ENCODE results near the gene DTWD2.

DNA sequence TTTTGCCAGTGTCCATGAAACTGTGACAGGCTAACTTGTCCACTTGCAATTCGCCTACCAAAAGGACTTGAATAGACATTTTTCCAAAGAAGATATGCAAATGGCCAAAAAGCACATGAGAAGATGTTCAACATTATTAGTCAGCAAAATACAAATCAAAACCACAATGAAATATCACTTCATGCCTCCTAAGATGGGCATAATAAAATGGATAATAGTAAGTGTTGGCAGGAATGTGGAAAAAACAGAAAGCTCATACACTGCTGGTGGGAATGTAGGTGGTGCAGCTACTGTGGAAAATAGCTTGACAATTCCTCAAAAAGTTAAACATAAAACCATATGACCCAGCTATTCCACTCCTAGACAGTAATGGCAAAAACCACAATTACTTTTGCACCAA, 7.9 kb downstream of the DTWD2 start:
- TF ChIP-seq HDGF (IDR thresholded peaks at IDR 0.05; ENCODE audit: borderline replicate concordance) (no peak), SUZ12 (IDR thresholded peaks at IDR 0.05) (no peak), FOXM1 (IDR thresholded peaks at IDR 0.05; ENCODE audit: borderline replicate concordance) (no peak), SP1 (IDR thresholded peaks at IDR 0.05) (no peak), ZNF384 (IDR thresholded peaks at IDR 0.05) (no peak), FOXA1 (IDR thresholded peaks at IDR 0.05) (no peak)

All from HEK293T (cell line).